Measurements from ENCODE around the gene POU1F1. TPM values are rescaled to one million over a fixed set of nuclear protein-coding genes. Genes with fewer than 3 reads are reported as not detected.

The POU1F1 gene
- total and polyA plus RNA-seq, 2 of the 4 experiments (the other 2 are of a cell fraction), result not detected

DNA sequence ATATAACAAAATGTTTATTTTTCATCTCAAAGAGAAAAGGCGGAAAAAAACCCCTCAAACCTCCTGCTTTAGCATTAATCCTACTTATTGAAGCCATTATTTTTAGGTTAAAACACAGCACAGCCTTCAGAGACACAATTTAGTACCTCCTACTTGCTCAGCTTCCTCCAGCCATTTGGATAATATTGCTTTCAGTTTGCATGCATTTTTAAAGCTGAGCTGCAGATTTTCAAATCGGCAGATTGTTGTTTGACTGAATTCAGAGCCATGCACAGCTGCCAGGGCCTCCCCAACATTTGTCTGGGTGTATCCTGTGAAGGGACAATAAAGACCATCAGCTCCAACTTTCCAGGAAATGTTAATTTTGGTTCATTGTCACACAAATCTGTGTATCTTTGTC, 14.5 kb downstream of the POU1F1 start:
- BruUV-seq (replicated peaks), result no TSS peak
- intact Hi-C loops (cut with micrococcal nuclease) (loop anchor here (10.0 kb wide), 1 partner anchor 487 kb away; no protein-coding TSS in a partner anchor), dilution Hi-C loops (cut with HindIII; ENCODE audit: low sequenced_read_pairs, unreplicated experiment) (no loop called here), in situ Hi-C loops (cut with MboI; ENCODE audit: low sequenced_read_pairs) (no loop called here)
- no peaks in the 10 kb centered on the region for H3K9me3 ChIP-seq (ENCODE audit: control insufficient read depth, insufficient read depth, low read length)
- no peak for TF ChIP-seq RFX5 (IDR thresholded peaks at IDR 0.05; ENCODE audit: low read depth, low read length)
- TF ChIP-seq SMC3 (IDR thresholded peaks at IDR 0.05; ENCODE audit: low read depth, low read length), result no peak
- TF ChIP-seq CEBPB (IDR thresholded peaks at IDR 0.05; ENCODE audit: low read depth, low read length), result no peak
- TF ChIP-seq RCOR1 (IDR thresholded peaks at IDR 0.05; ENCODE audit: insufficient replicate concordance, low read length), result no peak
- no peak for TF ChIP-seq FOS (IDR thresholded peaks at IDR 0.05; ENCODE audit: low read depth, low read length)
- no peak for TF ChIP-seq MXI1 (IDR thresholded peaks at IDR 0.05; ENCODE audit: borderline replicate concordance, low read depth, low read length)
- TF ChIP-seq, protein P1, sequence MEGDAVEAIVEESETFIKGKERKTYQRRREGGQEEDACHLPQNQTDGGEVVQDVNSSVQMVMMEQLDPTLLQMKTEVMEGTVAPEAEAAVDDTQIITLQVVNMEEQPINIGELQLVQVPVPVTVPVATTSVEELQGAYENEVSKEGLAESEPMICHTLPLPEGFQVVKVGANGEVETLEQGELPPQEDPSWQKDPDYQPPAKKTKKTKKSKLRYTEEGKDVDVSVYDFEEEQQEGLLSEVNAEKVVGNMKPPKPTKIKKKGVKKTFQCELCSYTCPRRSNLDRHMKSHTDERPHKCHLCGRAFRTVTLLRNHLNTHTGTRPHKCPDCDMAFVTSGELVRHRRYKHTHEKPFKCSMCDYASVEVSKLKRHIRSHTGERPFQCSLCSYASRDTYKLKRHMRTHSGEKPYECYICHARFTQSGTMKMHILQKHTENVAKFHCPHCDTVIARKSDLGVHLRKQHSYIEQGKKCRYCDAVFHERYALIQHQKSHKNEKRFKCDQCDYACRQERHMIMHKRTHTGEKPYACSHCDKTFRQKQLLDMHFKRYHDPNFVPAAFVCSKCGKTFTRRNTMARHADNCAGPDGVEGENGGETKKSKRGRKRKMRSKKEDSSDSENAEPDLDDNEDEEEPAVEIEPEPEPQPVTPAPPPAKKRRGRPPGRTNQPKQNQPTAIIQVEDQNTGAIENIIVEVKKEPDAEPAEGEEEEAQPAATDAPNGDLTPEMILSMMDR (conservative IDR thresholded peaks at IDR 0.05; ENCODE audit: low read depth, low read length), result no peak
- TF ChIP-seq MAFK (IDR thresholded peaks at IDR 0.05; ENCODE audit: low read depth, low read length), result no peak
- TF ChIP-seq POLR2A (IDR thresholded peaks at IDR 0.05; ENCODE audit: low read depth, low read length), result no peak
- TF ChIP-seq, protein P2, sequence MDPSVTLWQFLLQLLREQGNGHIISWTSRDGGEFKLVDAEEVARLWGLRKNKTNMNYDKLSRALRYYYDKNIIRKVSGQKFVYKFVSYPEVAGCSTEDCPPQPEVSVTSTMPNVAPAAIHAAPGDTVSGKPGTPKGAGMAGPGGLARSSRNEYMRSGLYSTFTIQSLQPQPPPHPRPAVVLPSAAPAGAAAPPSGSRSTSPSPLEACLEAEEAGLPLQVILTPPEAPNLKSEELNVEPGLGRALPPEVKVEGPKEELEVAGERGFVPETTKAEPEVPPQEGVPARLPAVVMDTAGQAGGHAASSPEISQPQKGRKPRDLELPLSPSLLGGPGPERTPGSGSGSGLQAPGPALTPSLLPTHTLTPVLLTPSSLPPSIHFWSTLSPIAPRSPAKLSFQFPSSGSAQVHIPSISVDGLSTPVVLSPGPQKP (IDR thresholded peaks at IDR 0.05; ENCODE audit: borderline replicate concordance, low read depth, low read length), result no peak
- TF ChIP-seq, protein P3, sequence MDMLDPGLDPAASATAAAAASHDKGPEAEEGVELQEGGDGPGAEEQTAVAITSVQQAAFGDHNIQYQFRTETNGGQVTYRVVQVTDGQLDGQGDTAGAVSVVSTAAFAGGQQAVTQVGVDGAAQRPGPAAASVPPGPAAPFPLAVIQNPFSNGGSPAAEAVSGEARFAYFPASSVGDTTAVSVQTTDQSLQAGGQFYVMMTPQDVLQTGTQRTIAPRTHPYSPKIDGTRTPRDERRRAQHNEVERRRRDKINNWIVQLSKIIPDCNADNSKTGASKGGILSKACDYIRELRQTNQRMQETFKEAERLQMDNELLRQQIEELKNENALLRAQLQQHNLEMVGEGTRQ (IDR thresholded peaks at IDR 0.05; ENCODE audit: low read depth, low read length), result no peak
- TF ChIP-seq RAD21 (IDR thresholded peaks at IDR 0.05; ENCODE audit: low read length), result no peak
- no peak for TF ChIP-seq CHD1 (IDR thresholded peaks at IDR 0.05; ENCODE audit: low read depth, low read length)
- TF ChIP-seq BHLHE40 (IDR thresholded peaks at IDR 0.05; ENCODE audit: low read depth, low read length), result no peak
- POLR2A ChIA-PET (ENCODE audit: unreplicated experiment), result no interaction called here
- no peak overlapping the region for H3K18ac ChIP-seq (ENCODE audit: low read depth, low read length)
- H4K8ac ChIP-seq (ENCODE audit: low read depth in 2 of 2, low read length in 2 of 2), result no peak overlapping the region
- no peak overlapping the region for H2BK5ac ChIP-seq (ENCODE audit: low read depth, low read length, poor library complexity, severe bottlenecking)
- no peak overlapping the region for H3K9ac ChIP-seq (ENCODE audit: low read depth, low read length)
- no peaks in the 10 kb centered on the region for H3K36me3 ChIP-seq (ENCODE audit: control insufficient read depth, insufficient read depth, low read length)
- H2BK15ac ChIP-seq (ENCODE audit: low read depth, low read length), result no peak overlapping the region
- no peak overlapping the region for H2AK9ac ChIP-seq (replicated peaks; ENCODE audit: low read depth, low read length, poor library complexity)
- no peak overlapping the region for H3K4me2 ChIP-seq (ENCODE audit: low read depth, low read length)
- H3K4ac ChIP-seq (ENCODE audit: low read depth, low read length), result no peak overlapping the region
- no peak overlapping the region for H2BK120ac ChIP-seq (ENCODE audit: low read depth, low read length)
- no CpG with 5 or more reads among the region's 2 CpGs for WGBS, 2 experiments (ENCODE audit: extremely low coverage in 2 of 2, insufficient read length in 1 of 2)
- no peak overlapping the region for H2BK20ac ChIP-seq (ENCODE audit: low read depth, low read length)
- DNase-seq, result no peak
- CTCF ChIA-PET, result interaction anchor here (0.6 kb wide), 1 partner anchor 674 kb away, joined by 3 read pairs; no protein-coding TSS in a partner anchor
- H3K4me1 ChIP-seq (ENCODE audit: control insufficient read depth, insufficient read depth, low read length), result no peaks in the 10 kb centered on the region
- no peaks in the 10 kb centered on the region for H4K20me1 ChIP-seq (ENCODE audit: insufficient read depth, low read length)
- H3K79me1 ChIP-seq (ENCODE audit: low read depth in 1 of 2, low read length in 2 of 2), result no peaks in the 10 kb centered on the region
- H3K56ac ChIP-seq (ENCODE audit: extremely low read depth, insufficient read depth, low read length), result no peak overlapping the region
- H3K9me1 ChIP-seq (ENCODE audit: insufficient read depth, low read length), result no peaks in the 10 kb centered on the region
- no peak overlapping the region for H4K91ac ChIP-seq (ENCODE audit: insufficient read depth, low read depth, low read length)
- no peak for ATAC-seq (ENCODE audit: low read depth)
- H3K27me3 ChIP-seq (ENCODE audit: control insufficient read depth, insufficient read depth, low read length), result no peaks in the 10 kb centered on the region
- H3K27ac ChIP-seq (ENCODE audit: insufficient read depth, low read length), result no peak overlapping the region
- no peak overlapping the region for H3K4me3 ChIP-seq (ENCODE audit: insufficient read depth, low read depth, low read length)
- no peak overlapping the region for H4K5ac ChIP-seq (ENCODE audit: low read depth, low read length)
- no peak overlapping the region for H3K23ac ChIP-seq (ENCODE audit: low read depth, low read length)
- H2AK5ac ChIP-seq (ENCODE audit: low read depth, low read length), result no peak overlapping the region
- no peak overlapping the region for H2AFZ ChIP-seq (replicated peaks; ENCODE audit: low read length, poor library complexity)
- H3K14ac ChIP-seq (replicated peaks; ENCODE audit: low read depth, low read length), result no peak overlapping the region

Measured in IMR-90 (cell line).